ENCODE measurements around the gene SLU7.

GRCh38 chr5:160434022-160434531 is 15.2 kb upstream of the SLU7 start:
- TF ChIP-seq EZH2 (IDR thresholded peaks at IDR 0.05; ENCODE audit: borderline replicate concordance, low read length): no peak
- TF ChIP-seq, protein P1, sequence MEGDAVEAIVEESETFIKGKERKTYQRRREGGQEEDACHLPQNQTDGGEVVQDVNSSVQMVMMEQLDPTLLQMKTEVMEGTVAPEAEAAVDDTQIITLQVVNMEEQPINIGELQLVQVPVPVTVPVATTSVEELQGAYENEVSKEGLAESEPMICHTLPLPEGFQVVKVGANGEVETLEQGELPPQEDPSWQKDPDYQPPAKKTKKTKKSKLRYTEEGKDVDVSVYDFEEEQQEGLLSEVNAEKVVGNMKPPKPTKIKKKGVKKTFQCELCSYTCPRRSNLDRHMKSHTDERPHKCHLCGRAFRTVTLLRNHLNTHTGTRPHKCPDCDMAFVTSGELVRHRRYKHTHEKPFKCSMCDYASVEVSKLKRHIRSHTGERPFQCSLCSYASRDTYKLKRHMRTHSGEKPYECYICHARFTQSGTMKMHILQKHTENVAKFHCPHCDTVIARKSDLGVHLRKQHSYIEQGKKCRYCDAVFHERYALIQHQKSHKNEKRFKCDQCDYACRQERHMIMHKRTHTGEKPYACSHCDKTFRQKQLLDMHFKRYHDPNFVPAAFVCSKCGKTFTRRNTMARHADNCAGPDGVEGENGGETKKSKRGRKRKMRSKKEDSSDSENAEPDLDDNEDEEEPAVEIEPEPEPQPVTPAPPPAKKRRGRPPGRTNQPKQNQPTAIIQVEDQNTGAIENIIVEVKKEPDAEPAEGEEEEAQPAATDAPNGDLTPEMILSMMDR (conservative IDR thresholded peaks at IDR 0.05 in 1 of 2, IDR thresholded peaks at IDR 0.05 in 1 of 2; ENCODE audit: extremely low read depth in 1 of 2, insufficient read depth in 1 of 2, low read depth in 1 of 2, low read length in 2 of 2): no peak
